Endothelial cell of umbilical vein (primary cell): Measurements from ENCODE around the gene BCL10. TPM values are rescaled to one million over a fixed set of nuclear protein-coding genes. Genes with fewer than 3 reads are reported as not detected.
"Not testable (repeated sequence)": the region's sequence is repeated elsewhere in the genome, so short reads cannot be mapped to it uniquely, and the experiment has no call there.

Experiments used
- BruUV-seq: library from RNA; stranded (reverse); fragments of 400-500 nt; replicated peaks from 2 replicates; lab custom pipeline; 2021; lab: Mats Ljungman, UMichigan
- CTCF ChIA-PET: fragments of 300-600, 350-600 bp; sonication (Branson Sonifier 250); formaldehyde crosslinking; loops from one replicate; lab custom pipeline; 2021; ENCODE audit warnings: antibody characterized with exemption, inconsistent platforms; lab: Charles Lee
- POLR2A ChIA-PET: fragments of 300-600, 350-600 bp; sonication (Branson Sonifier 250); formaldehyde crosslinking; loops from one replicate; lab custom pipeline; 2021; ENCODE audit warnings: antibody characterized with exemption, inconsistent platforms; lab: Charles Lee
- DNase-seq: peaks from one replicate; pipeline ENCODE4 v3.0.0-alpha.2; 2011; ENCODE audit warnings: low read depth, low spot score
- FAIRE-seq: peaks from 2 replicates; lab custom pipeline; 2011; peaks lifted over from hg19 to GRCh38; lab: Jason Lieb, UNC
- H2AFZ ChIP-seq: 2 replicates; pipeline ENCODE4 v1.6.0; 2012; ENCODE audit warnings: low read depth, low read length, control low read depth, inconsistent platforms
- H3K27ac ChIP-seq: 2 replicates; pipeline ENCODE4 v1.5.1; 2011; ENCODE audit warnings: low read depth, mild to moderate bottlenecking, control low read depth, low read length, moderate library complexity; ENCODE audit not compliant: insufficient read depth
- H3K27me3 ChIP-seq, 2 experiments: 2 replicates each; pipeline versions ENCODE4 v1.6.0 to v1.6.1; 2011; ENCODE audit warnings: low read length in 2 of 2, mixed read lengths in 1 of 2; ENCODE audit not compliant: control insufficient read depth in 2 of 2, insufficient read depth in 2 of 2
- H3K36me3 ChIP-seq, 2 experiments: 2 replicates in 1 of 2; 3 replicates in 1 of 2; pipeline ENCODE4 v1.5.1; 2011; ENCODE audit warnings: low read length in 2 of 2, mild to moderate bottlenecking in 1 of 2, moderate library complexity in 1 of 2; ENCODE audit not compliant: control insufficient read depth in 2 of 2, insufficient read depth in 2 of 2; ENCODE audit errors: extremely low read depth in 1 of 2
- H3K4me1 ChIP-seq: 3 replicates; pipeline ENCODE4 v1.5.1; 2011; ENCODE audit warnings: mild to moderate bottlenecking, low read length; ENCODE audit not compliant: control insufficient read depth, insufficient read depth; ENCODE audit errors: extremely low read depth
- H3K4me2 ChIP-seq: 2 replicates; pipeline ENCODE4 v1.6.1; 2011; ENCODE audit warnings: low read length, control low read depth, mixed read lengths; ENCODE audit not compliant: insufficient read depth
- H3K4me3 ChIP-seq, 3 experiments: fragments of 200-600 bp in 1 of 3; sonication (generic), shearing (Covaris generic) in 1 of 3; replicated peaks in 1 of 3; 2 replicates each; pipeline ENCODE4 v1.5.1; 2011 to 2016; ENCODE audit warnings: control low read depth in 3 of 3, low read length in 3 of 3, mild to moderate bottlenecking in 2 of 3, inconsistent platforms in 1 of 3, low read depth in 1 of 3, moderate library complexity in 1 of 3; ENCODE audit not compliant: insufficient read depth in 1 of 3
- H3K79me2 ChIP-seq: 2 replicates; pipeline ENCODE4 v1.6.0; 2012; ENCODE audit warnings: low read length, inconsistent platforms; ENCODE audit not compliant: control insufficient read depth, insufficient read depth
- H3K9ac ChIP-seq: replicated peaks from 2 replicates; pipeline ENCODE3; 2011; ENCODE audit warnings: low read length, control low read depth; ENCODE audit not compliant: insufficient read depth; ENCODE audit errors: extremely low read depth
- H3K9me1 ChIP-seq: replicated peaks from 3 replicates; pipeline ENCODE4 v1.6.0; 2011; ENCODE audit warnings: mild to moderate bottlenecking, low read length; ENCODE audit not compliant: control insufficient read depth, insufficient read depth; ENCODE audit errors: extremely low read depth
- H3K9me3 ChIP-seq: replicated peaks from 2 replicates; pipeline ENCODE4 v1.5.1; 2012; ENCODE audit warnings: low read length, inconsistent platforms; ENCODE audit not compliant: control insufficient read depth, insufficient read depth
- H4K20me1 ChIP-seq: replicated peaks from 2 replicates; pipeline ENCODE3; 2011; ENCODE audit warnings: mild to moderate bottlenecking, low read length; ENCODE audit not compliant: control insufficient read depth, insufficient read depth; ENCODE audit errors: extremely low read depth
- EZH2 ChIP-seq: IDR thresholded peaks from 2 replicates; pipeline ENCODE4 v1.6.1; 2012; ENCODE audit warnings: borderline replicate concordance, low read depth, mild to moderate bottlenecking, moderate library complexity, low read length, inconsistent platforms; ENCODE audit not compliant: severe bottlenecking
- FOS ChIP-seq: IDR thresholded peaks from 2 replicates; pipeline ENCODE4 v1.6.1; 2011; ENCODE audit warnings: mild to moderate bottlenecking, low read length, moderate library complexity, borderline replicate concordance; ENCODE audit not compliant: insufficient read depth
- GATA2 ChIP-seq: IDR thresholded peaks from 2 replicates; pipeline ENCODE4 v1.7.0; 2011; ENCODE audit warnings: low read depth, mild to moderate bottlenecking, moderate library complexity, mixed read lengths, low read length; ENCODE audit not compliant: insufficient read length, insufficient read depth
- POLR2A ChIP-seq: IDR thresholded peaks from 2 replicates; pipeline ENCODE4 v1.6.1; 2012; ENCODE audit warnings: low read depth, mild to moderate bottlenecking, control low read depth, low read length
- dilution Hi-C: fragments of 300-500 bp; cut with MboI; formaldehyde crosslinking; loops from one replicate; pipeline ENCODE4 v1.15.0; 2019; ENCODE audit warnings: low sequenced_read_pairs; ENCODE audit not compliant: extremely low pct_ligation_motif_present
- intact Hi-C: fragments of 100-400 bp; cut with micrococcal nuclease; formaldehyde crosslinking; loops from one replicate; pipeline ENCODE4 v1.10.0; 2022
- polyA plus RNA-seq, 4 experiments: library from polyadenylated mRNA; depleted of rRNA in 3 of 4; stranded (reverse) in 3 of 4; unstranded in 1 of 4; fragments of >200 nt; gene quantifications; 2 replicates each; pipeline versions ENCODE4 v1.2.1 to v1.2.3, GENCODE V29; 2011 to 2012; ENCODE audit warnings: missing spikeins in 1 of 4
- total RNA-seq: library from RNA; stranded (reverse); gene quantifications from 2 replicates; pipeline ENCODE4 v1.2.3, GENCODE V29; 2021

BCL10 gene
- total and polyA plus RNA-seq, 2 donors (not counting 3 experiments of a cell fraction or from before 2014, with no cell fraction given), result 16.1 to 78.6 TPM

GRCh38 chr1:85258536-85259117 lies 17.8 kb downstream of the BCL10 start:
- TSS peak; percentile 35 for BruUV-seq
- Histone ChIP-seq H3K27ac (peak overlapping the region; percentile 82), H3K79me2 (peaks cover 28% of the 10 kb centered on the region), H3K4me3 (peak overlapping the region; percentile 77 to 90 (median 82)), H3K9me3 (no peaks in the 10 kb centered on the region), H3K4me1 (peaks cover 24% of the 10 kb centered on the region), H3K27me3 (no peaks in the 10 kb centered on the region), H3K36me3 (peaks cover 4 to 16% of the 10 kb centered on the region in 2 experiments), H2AFZ (no peak overlapping the region), H3K9ac (peak overlapping the region; percentile 92), H4K20me1 (no peaks in the 10 kb centered on the region), H3K4me2 (peak overlapping the region; percentile 94), H3K9me1 (no peaks in the 10 kb centered on the region)
- TF ChIP-seq POLR2A (no peak), FOS (no peak), GATA2 (no peak), EZH2 (no peak)
- DNase-seq (peak; percentile 20), FAIRE-seq (no peak)
- intact Hi-C loops (loop anchor here (1.0 kb wide), 5 partner anchors 17 to 313 kb away; partner anchors contain the start of gene SYDE2), dilution Hi-C loops (no loop called here)
- CTCF ChIA-PET, result interaction anchor here (0.6 to 15.6 kb wide), 18 partner anchors 10 to 450 kb away, joined by 3 to 520 read pairs (median 5); partner anchors contain the start of genes BCL10 and ZNHIT6
- POLR2A ChIA-PET, result interaction anchor here (1.1 kb wide), 2 partner anchors 314 to 322 kb away, joined by 3 to 4 read pairs; no protein-coding TSS in a partner anchor

- H3K36me3 ChIP-seq, H3K4me3 ChIP-seq, H3K9me1 ChIP-seq, POLR2A ChIA-PET, H3K27me3 ChIP-seq, BruUV-seq, H3K27ac ChIP-seq, H2AFZ ChIP-seq, dilution Hi-C loops, H3K4me1 ChIP-seq, intact Hi-C loops, H3K79me2 ChIP-seq, H3K9me3 ChIP-seq, FAIRE-seq, H3K4me2 ChIP-seq, DNase-seq, H4K20me1 ChIP-seq, H3K9ac ChIP-seq: not testable (repeated sequence)
- CTCF ChIA-PET, result interaction anchor here (1.2 to 15.6 kb wide), 3 partner anchors 11 to 304 kb away, joined by 3 to 384 read pairs (median 14); no protein-coding TSS in a partner anchor
Observed at GRCh38 chr1:85249042-85249441, 27.4 kb downstream of the BCL10 start.
